ENCODE data around the gene COBL. TPM values are rescaled to one million over a fixed set of nuclear protein-coding genes. Genes with fewer than 3 reads are reported as not detected.

The COBL gene
- polyA plus RNA-seq, 3 donors = not detected

- no peak overlapping the region for H2AFZ ChIP-seq (ENCODE audit: insufficient read depth, low read depth, low read length, poor library complexity, severe bottlenecking)
- Mint-ChIP-seq H3K4me3 (peak overlapping the region in 1 of 2 donors; percentile 24), H3K9me3 (peaks cover 0 to 6% (median 0%) of the 10 kb centered on the region in 7 donors), H3K36me3 (no peaks in the 10 kb centered on the region), H3K27ac (peak overlapping the region in 1 of 7 donors; percentile 41), H3K27me3 (ENCODE audit: low read depth in 3 of 3) (peaks cover 0 to 5% (median 2%) of the 10 kb centered on the region in 3 donors), H3K4me1 (peaks cover 2% of the 10 kb centered on the region)
- intact Hi-C loops (cut with micrococcal nuclease) = no loop called here
- no peak overlapping the region for H3K4me2 ChIP-seq (replicated peaks; ENCODE audit: extremely low read depth, low read length, poor library complexity, severe bottlenecking)
- H4K20me1 ChIP-seq (ENCODE audit: insufficient read depth, low read length) = no peaks in the 10 kb centered on the region
- H3K79me2 ChIP-seq (ENCODE audit: insufficient read depth, low read length) = no peaks in the 10 kb centered on the region
- H3K27ac ChIP-seq (ENCODE audit: low read depth in 1 of 2, low read length in 2 of 2) = no peak overlapping the region
- no peak for DNase-seq
- TF ChIP-seq CTCF (IDR thresholded peaks at IDR 0.05) = no peak
- H3K4me1 ChIP-seq (ENCODE audit: control insufficient read depth in 1 of 2, insufficient read depth in 2 of 2, low read length in 2 of 2) = no peaks in the 10 kb centered on the region
- H3K9me3 ChIP-seq (replicated peaks in 1 of 2; ENCODE audit: control insufficient read depth in 1 of 2, insufficient read depth in 1 of 2, low read length in 2 of 2) = no peaks in the 10 kb centered on the region
- H3K36me3 ChIP-seq (replicated peaks in 1 of 2; ENCODE audit: control insufficient read depth in 1 of 2, insufficient read depth in 2 of 2, low read length in 2 of 2) = no peaks in the 10 kb centered on the region
- no peak overlapping the region for H3K4me3 ChIP-seq (replicated peaks in 1 of 3; ENCODE audit: low read depth in 2 of 3, low read length in 3 of 3)
- no peak overlapping the region for H3K9ac ChIP-seq (ENCODE audit: insufficient read depth, low read length, poor library complexity, severe bottlenecking)
- H3K27me3 ChIP-seq (ENCODE audit: control insufficient read depth in 2 of 2, insufficient read depth in 2 of 2, low read length in 2 of 2) = no peaks in the 10 kb centered on the region
- 67% methylated on average over 19 of the region's 20 CpGs for WGBS (ENCODE audit: insufficient coverage)
Measured at GRCh38 chr7:51261950-51262795, 54.4 kb downstream of the COBL start.

GRCh38 chr7:51261117-51261835 is 55.3 kb downstream of the COBL start:
- no peak overlapping the region for H3K4me2 ChIP-seq (replicated peaks; ENCODE audit: extremely low read depth, low read length, poor library complexity, severe bottlenecking)
- no peak overlapping the region for H2AFZ ChIP-seq (ENCODE audit: insufficient read depth, low read depth, low read length, poor library complexity, severe bottlenecking)
- no peak for DNase-seq
- no peak overlapping the region for H3K4me3 ChIP-seq (replicated peaks in 1 of 3; ENCODE audit: low read depth in 2 of 3, low read length in 3 of 3)
- H3K36me3 ChIP-seq (replicated peaks in 1 of 2; ENCODE audit: control insufficient read depth in 1 of 2, insufficient read depth in 2 of 2, low read length in 2 of 2) = no peaks in the 10 kb centered on the region
- H3K79me2 ChIP-seq (ENCODE audit: insufficient read depth, low read length) = no peaks in the 10 kb centered on the region
- no peak overlapping the region for H3K27ac ChIP-seq (ENCODE audit: low read depth in 1 of 2, low read length in 2 of 2)
- Mint-ChIP-seq H3K27ac (peak overlapping the region in 1 of 7 donors; percentile 31), H3K4me1 (peaks cover 2% of the 10 kb centered on the region), H3K36me3 (no peaks in the 10 kb centered on the region), H3K4me3 (no peak overlapping the region), H3K27me3 (ENCODE audit: low read depth in 3 of 3) (peaks cover 0 to 5% (median 2%) of the 10 kb centered on the region in 3 donors), H3K9me3 (peaks cover 0 to 7% (median 0%) of the 10 kb centered on the region in 7 donors)
- intact Hi-C loops (cut with micrococcal nuclease) = no loop called here
- H3K4me1 ChIP-seq (ENCODE audit: control insufficient read depth in 1 of 2, insufficient read depth in 2 of 2, low read length in 2 of 2) = no peaks in the 10 kb centered on the region
- H3K9me3 ChIP-seq (replicated peaks in 1 of 2; ENCODE audit: control insufficient read depth in 1 of 2, insufficient read depth in 1 of 2, low read length in 2 of 2) = no peaks in the 10 kb centered on the region
- no peaks in the 10 kb centered on the region for H4K20me1 ChIP-seq (ENCODE audit: insufficient read depth, low read length)
- no peak overlapping the region for H3K9ac ChIP-seq (ENCODE audit: insufficient read depth, low read length, poor library complexity, severe bottlenecking)
- no peaks in the 10 kb centered on the region for H3K27me3 ChIP-seq (ENCODE audit: control insufficient read depth in 2 of 2, insufficient read depth in 2 of 2, low read length in 2 of 2)
- no peak for TF ChIP-seq CTCF (IDR thresholded peaks at IDR 0.05)
- WGBS (ENCODE audit: insufficient coverage) = 91% methylated on average over 11 of the region's 15 CpGs

Data from CD14-positive monocyte (primary cell).